Esophagus (tissue), 2 donors: ENCODE data around the gene MROH2A. TPM values are rescaled to one million over a fixed set of nuclear protein-coding genes. Genes with fewer than 3 reads are reported as not detected.

Source experiments
- H3K27ac ChIP-seq, 2 donors: one replicate each; pipeline ENCODE4 v1.5.1; 2013; ENCODE audit warnings: low read depth in 2 of 2, mild to moderate bottlenecking in 2 of 2, inconsistent platforms in 1 of 2, low read length in 1 of 2, moderate library complexity in 1 of 2
- H3K27me3 ChIP-seq, 2 donors: one replicate each; pipeline ENCODE4 v1.6.1; 2013; ENCODE audit warnings: low read length in 2 of 2, control low read depth in 1 of 2, mild to moderate bottlenecking in 1 of 2; ENCODE audit not compliant: insufficient read depth in 2 of 2, control insufficient read depth in 1 of 2
- H3K36me3 ChIP-seq, 2 donors: one replicate each; pipeline ENCODE4 v1.6.1; 2013; ENCODE audit warnings: low read length in 1 of 2; ENCODE audit not compliant: control insufficient read depth in 2 of 2, insufficient read depth in 2 of 2
- H3K4me1 ChIP-seq, 2 donors: one replicate each; pipeline ENCODE4 v1.6.1; 2013; ENCODE audit warnings: low read length in 1 of 2; ENCODE audit not compliant: control insufficient read depth in 2 of 2, insufficient read depth in 2 of 2
- H3K4me3 ChIP-seq, 2 donors: one replicate each; pipeline ENCODE4 v1.5.1; 2013; ENCODE audit warnings: low read length in 2 of 2, mild to moderate bottlenecking in 2 of 2, low read depth in 1 of 2, moderate library complexity in 1 of 2
- H3K9me3 ChIP-seq, 2 donors: one replicate each; pipeline ENCODE4 v1.6.1; 2013; ENCODE audit warnings: mild to moderate bottlenecking in 2 of 2, low read depth in 1 of 2, low read length in 1 of 2, moderate library complexity in 1 of 2; ENCODE audit not compliant: control insufficient read depth in 2 of 2, insufficient read depth in 1 of 2
- WGBS, 2 donors: extraction: QIAGEN DNeasy Blood & Tissue Kit; methylation state at CpG; one replicate each; pipeline ENCODE4 v1.1.7; 2013; 5-methylcytosine and 5-hydroxymethylcytosine counted together
- polyA plus RNA-seq, 2 donors: library from polyadenylated mRNA; stranded (reverse); fragments of 200-250 nt; gene quantifications; one replicate each; pipeline ENCODE4 v1.2.3, GENCODE V29; 2013
- donor health status: healthy with polysubstance abuse.
- donor health status: Bipolar disorder and iron deficiency.

Gene MROH2A
- polyA plus RNA-seq, 2 donors: 0.22 to 0.99 TPM

DNA sequence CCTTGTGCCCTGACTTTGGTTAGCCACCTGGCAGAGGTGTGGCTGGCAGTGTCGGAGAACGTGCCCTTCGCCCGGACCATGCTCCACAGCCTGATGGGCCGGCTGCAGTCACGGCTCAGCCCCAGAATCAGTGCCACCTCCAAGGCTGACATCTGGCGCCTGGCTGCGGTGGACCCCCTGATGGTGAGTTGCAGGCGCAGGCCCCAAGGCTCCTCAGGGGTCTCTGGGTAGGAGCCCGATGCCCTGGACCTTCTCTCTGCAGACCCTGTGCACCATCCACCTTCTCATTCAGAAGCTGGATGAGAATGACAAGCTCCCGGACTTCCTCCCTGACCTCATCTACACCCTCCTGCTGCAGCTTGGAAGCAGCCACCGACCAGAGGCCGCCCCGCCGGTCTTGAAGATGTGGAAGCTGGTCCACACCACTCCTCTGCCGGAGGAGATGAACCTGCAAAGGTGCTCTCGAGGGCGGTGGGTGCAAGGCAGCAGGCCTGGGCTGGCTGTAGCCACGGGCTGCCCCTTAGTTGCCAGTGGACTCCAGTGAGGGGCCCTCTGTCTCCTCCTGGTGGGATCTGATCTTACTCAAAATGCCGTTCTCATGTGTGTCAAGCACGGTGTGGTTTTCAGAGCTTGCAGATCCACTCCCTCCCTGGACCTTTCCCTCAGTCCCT lies 44.1 kb downstream of the MROH2A start:
- no peaks in the 10 kb centered on the region for H3K27me3 ChIP-seq
- no peaks in the 10 kb centered on the region for H3K9me3 ChIP-seq
- H3K36me3 ChIP-seq: no peaks in the 10 kb centered on the region
- H3K4me3 ChIP-seq: no peak overlapping the region
- peaks cover 0 to 2% of the 10 kb centered on the region in 2 donors for H3K4me1 ChIP-seq
- H3K27ac ChIP-seq: no peak overlapping the region
- WGBS, 2 donors: 84 to 88% methylated on average over 21 of the region's 21 CpGs

DNA sequence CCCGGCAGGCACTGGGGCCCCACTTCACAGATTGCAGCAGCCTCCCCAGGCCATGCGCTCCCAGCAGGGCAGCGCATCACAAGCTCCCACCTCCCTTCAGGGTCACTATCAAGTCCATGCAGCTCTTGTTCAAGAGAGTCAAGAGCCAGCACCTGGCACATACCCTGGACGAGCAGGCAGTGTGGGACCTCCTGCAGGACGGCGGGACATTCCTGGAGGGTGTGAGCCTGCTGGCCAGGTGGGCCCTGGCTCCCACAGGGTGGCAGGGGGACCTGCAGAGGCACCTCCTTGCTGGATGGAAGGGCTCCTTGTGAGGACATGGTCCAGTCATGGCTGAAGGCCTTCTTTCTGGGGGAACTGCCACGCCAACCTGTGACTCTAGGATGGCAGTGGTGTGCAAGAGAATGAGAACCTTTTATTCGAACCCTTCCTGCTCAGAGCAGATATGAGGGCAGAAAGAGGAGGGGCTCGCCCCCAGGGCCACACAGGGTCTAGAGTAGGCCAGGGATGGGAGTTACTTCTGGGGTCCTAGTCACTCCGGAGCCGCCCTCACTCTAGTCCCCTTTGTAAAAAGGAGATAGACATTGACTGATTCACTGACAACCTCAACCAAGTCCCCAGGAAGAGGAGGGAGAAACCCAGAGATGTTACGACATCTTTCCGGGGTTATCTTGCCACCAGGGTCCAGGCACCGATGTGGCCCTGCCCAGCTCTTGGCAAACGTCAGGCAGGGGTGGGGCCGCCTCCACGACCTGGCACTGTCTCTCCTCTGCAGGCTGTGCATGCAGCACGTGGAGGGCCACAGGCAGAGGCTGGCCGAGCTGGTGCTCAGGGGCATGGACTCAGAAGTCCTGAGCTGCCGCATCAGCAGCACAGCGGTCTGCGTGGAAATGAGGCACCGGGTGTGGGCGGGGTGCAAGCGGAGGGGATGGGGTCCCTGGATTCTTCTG lies 44.9 kb downstream of the MROH2A start:
- Histone ChIP-seq H3K4me1 (peaks cover 0 to 2% of the 10 kb centered on the region in 2 donors), H3K4me3 (no peak overlapping the region), H3K27ac (no peak overlapping the region), H3K9me3 (peaks cover 0 to 3% of the 10 kb centered on the region in 2 donors), H3K36me3 (no peaks in the 10 kb centered on the region), H3K27me3 (no peaks in the 10 kb centered on the region)
- WGBS, 2 donors: 71 to 73% methylated on average over 25 of the region's 25 CpGs

DNA sequence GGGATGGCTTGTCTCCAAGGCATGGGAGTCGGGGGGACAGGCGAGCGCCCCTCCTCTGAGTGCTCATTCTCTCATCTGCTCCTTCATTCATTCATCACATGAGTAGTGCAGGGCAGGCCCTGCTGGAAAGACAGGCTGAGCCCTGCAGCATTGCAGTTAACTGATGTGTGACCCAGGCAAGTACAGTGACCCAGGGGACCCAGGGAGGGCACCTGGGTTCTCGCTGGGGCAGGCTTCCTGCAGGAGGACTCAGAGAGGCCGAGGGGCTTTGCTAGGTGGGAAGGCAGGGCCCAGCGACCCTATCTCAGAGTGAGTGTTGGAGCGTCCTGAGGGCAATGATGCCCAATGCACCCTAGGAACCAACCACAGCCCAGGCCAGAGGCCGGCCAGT lies 45.6 kb downstream of the MROH2A start:
- Histone ChIP-seq H3K27ac (no peak overlapping the region), H3K4me1 (peaks cover 0 to 3% of the 10 kb centered on the region in 2 donors), H3K4me3 (no peak overlapping the region), H3K36me3 (no peaks in the 10 kb centered on the region), H3K9me3 (peaks cover 0 to 5% of the 10 kb centered on the region in 2 donors), H3K27me3 (no peaks in the 10 kb centered on the region)
- WGBS, 2 donors: 82 to 92% methylated on average over 8 of the region's 8 CpGs

DNA sequence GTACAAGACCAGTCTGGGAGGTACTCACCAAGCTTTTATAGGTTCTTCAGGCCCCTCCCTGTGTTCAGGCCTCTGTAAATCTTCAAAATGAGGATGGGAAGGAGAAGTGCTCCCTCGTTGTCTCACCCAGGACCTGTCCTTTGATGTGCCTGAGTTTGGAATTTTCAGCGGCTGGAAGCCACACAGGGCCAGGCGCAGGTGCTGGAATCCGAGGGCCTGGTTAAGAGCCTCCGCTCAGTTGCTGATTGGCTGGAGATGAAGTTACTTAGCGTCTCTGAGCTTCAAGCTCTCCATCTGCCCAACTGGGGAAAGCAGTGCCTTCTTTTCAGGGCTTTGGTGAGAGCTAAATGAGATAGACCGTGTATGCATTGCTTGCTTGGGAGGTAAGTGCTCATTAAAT lies 46.2 kb downstream of the MROH2A start:
- H3K27ac ChIP-seq: no peak overlapping the region
- peaks cover 0 to 5% of the 10 kb centered on the region in 2 donors for H3K9me3 ChIP-seq
- H3K4me3 ChIP-seq: no peak overlapping the region
- no peaks in the 10 kb centered on the region for H3K36me3 ChIP-seq
- no peaks in the 10 kb centered on the region for H3K27me3 ChIP-seq
- WGBS, 2 donors: 74 to 80% methylated on average over 7 of the region's 7 CpGs
- H3K4me1 ChIP-seq: peaks cover 0 to 4% of the 10 kb centered on the region in 2 donors

DNA sequence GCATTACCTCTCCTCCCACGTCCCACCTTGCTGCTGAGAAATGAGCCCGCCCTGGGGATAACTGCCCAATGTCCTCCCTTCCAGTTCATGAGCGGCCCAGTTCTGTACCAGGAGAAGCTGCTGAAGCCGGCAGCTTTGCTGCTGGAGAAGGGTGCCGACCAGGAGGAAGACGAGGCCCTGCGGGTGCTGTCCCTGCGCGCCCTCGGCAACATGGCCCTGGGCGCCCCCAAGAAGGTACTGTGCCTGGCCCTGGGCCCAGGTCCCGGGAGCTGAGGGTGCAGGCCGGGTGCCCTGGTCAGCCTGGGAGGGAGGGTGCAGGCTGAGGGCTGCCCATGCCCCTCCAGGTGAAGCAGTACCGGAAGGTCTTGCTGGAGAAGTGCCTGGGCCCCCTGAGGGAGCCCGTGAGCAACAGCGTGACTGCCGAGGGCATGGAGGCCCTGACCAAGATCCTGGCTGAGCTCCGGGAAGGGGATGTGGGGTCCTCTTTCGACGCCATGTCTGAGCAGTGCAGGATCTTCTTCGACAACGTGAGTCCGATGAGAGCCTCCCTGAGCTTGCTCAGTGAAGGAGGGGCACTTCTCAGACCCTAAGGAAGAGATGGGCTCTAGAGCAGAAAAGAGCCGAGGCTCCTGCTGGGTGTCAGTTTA lies 50.5 kb downstream of the MROH2A start:
- Histone ChIP-seq H3K27me3 (no peaks in the 10 kb centered on the region), H3K36me3 (no peaks in the 10 kb centered on the region), H3K27ac (no peak overlapping the region), H3K4me1 (peaks cover 4 to 8% of the 10 kb centered on the region in 2 donors), H3K4me3 (no peak overlapping the region), H3K9me3 (peaks cover 0 to 5% of the 10 kb centered on the region in 2 donors)
- WGBS, 2 donors: 65 to 67% methylated on average over 24 of the region's 24 CpGs

DNA sequence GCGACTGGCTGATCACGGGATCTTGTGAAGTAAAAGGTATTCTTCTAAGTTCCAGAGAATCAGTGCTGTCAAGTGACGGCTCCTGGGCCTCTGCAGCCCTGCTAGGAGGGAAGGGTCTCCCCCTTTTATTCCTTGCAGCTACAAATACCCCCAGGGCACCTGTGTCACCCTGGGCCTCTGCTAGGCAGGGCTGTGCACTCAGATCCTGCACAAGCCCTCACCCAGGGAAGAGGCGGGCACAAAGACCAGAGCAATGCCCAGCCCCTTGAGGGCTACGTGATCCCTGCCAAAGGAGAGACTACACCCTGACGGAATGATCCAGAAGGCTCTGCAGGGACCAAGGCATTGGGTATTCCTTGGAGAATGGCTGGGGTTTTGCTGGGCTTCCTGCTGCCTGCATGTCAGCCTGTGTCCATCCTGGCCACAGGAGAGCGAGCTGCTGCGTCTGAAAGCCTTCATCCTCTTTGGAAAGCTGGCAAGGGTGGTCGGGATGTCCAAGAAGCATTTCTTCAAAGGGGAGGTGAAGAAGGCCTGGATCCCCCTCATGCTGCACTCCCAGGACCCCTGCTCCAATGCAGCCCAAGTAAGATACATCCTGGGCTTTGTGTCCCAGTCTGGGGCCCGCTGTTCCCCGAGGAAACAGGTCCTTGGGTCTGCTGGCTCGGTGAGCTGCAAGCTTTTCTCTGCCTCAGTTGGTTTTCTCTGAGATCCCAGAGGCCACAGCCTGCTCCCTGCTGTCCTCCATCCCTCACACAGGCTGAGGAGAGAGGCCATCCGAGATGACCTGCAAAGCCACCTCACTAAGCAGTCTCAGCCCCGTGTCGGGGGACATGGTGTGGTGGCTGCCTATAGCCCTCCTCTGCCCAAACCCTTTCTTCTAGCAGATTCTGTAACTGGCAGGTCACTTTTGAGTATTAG lies 51.3 kb downstream of the MROH2A start:
- no peak overlapping the region for H3K27ac ChIP-seq
- H3K4me3 ChIP-seq: no peak overlapping the region
- peaks cover 4 to 8% of the 10 kb centered on the region in 2 donors for H3K4me1 ChIP-seq
- H3K36me3 ChIP-seq: no peaks in the 10 kb centered on the region
- no peaks in the 10 kb centered on the region for H3K27me3 ChIP-seq
- H3K9me3 ChIP-seq: peaks cover 0 to 5% of the 10 kb centered on the region in 2 donors
- WGBS, 2 donors: 80 to 82% methylated on average over 15 of the region's 15 CpGs

DNA sequence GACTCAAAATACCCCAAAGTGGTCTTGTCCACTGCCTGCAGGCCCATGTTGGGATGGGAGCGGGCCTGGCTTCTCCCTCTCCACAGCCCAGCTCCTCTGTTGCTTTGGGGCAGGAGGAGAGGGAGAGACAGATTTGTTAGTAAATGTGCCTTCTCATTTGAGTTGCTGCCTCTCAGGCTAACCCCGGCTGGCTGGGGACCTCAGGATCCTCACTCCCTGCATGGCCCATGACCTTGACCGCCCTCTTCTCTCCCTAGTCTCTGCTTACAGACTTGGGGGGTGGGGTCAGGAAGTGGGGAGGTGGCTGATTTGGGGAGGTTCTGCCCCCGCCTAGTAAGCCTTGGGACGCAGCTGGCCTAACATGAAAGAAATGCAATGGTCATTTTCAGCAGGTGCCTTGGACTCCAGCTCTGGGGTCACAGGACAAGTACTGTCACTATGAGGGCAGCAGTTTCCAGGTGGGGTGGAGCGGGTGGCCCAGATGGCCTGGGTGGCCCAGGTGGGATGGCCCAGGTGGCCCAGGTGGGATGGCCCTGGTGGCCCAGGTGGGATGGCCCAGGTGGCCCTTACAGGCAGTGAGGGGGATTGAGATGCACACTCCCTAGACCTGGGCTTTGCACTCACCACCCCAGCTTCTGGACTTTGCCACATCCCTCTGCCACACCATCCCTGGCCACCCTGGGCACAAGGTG lies 52.1 kb downstream of the MROH2A start:
- H3K36me3 ChIP-seq: peaks cover 0 to 1% of the 10 kb centered on the region in 2 donors
- 92 to 96% methylated on average over 6 of the region's 6 CpGs for WGBS, 2 donors
- peaks cover 0 to 5% of the 10 kb centered on the region in 2 donors for H3K9me3 ChIP-seq
- H3K4me3 ChIP-seq: no peak overlapping the region
- peaks cover 4 to 8% of the 10 kb centered on the region in 2 donors for H3K4me1 ChIP-seq
- H3K27ac ChIP-seq: no peak overlapping the region
- no peaks in the 10 kb centered on the region for H3K27me3 ChIP-seq

DNA sequence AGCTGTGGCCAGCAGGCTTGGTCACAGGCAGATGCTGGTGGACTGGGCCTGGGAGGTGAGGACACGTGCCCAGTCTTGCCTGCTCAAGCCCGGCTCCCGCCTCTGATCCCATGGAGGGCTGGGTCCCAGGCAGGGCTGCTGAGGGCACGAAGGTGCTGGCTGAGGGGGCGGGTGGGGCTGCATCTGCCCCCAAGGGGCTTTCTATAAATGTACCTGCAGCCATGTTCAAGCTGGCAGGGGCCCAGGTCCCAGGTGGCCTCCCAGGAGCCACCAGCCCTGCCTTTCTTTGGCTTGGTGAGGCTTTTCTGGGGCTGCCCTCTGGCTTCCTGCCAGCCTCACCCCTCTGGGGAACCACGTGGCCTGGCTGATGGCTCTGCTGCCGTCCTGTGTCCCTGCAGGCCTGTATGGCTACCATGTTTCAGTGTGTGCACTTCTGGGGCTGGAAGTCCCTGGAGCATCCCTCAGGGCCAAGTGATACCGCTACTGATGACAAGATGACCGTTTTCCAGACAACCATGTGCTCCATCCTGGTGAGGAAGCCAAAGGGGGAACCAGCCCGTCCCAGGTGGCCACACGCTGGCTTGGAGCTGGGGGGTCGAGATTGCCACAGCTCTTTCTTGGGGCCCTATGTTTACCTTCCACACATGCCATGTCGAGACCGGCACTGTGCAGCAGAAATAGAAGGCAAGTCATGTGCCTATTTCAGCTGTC lies 53.0 kb downstream of the MROH2A start:
- Histone ChIP-seq H3K4me1 (peaks cover 4 to 8% of the 10 kb centered on the region in 2 donors), H3K9me3 (peaks cover 0 to 5% of the 10 kb centered on the region in 2 donors), H3K4me3 (no peak overlapping the region), H3K36me3 (peaks cover 0 to 3% of the 10 kb centered on the region in 2 donors), H3K27me3 (no peaks in the 10 kb centered on the region), H3K27ac (no peak overlapping the region)
- 64 to 74% methylated on average over 14 of the region's 14 CpGs for WGBS, 2 donors
